Measurements from ENCODE around the gene RGS21.

RGS21 gene

DNA sequence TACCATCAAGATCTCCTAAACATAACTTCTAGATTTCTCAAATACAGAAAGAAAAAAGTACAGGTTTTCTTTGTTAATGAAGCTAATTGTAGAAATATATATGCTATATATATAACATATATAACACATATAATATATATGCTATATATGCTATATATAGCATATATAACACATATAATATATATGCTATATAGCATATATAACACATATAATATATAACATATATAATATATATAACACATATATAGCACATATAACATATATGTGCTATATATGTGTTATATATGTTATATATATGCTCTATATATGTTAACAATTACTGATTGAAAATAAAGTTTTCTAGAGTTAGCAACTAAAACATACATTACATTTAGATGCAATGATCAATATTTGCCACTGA is 34.8 kb downstream of the RGS21 start:
- no peak for DNase-seq (ENCODE audit: low spot score)
- H3K4me3 ChIP-seq = no peak overlapping the region
- H3K27ac ChIP-seq = no peak overlapping the region

GRCh38 chr1:192357924-192358323 is 41.1 kb downstream of the RGS21 start:
- TF ChIP-seq, protein P1, sequence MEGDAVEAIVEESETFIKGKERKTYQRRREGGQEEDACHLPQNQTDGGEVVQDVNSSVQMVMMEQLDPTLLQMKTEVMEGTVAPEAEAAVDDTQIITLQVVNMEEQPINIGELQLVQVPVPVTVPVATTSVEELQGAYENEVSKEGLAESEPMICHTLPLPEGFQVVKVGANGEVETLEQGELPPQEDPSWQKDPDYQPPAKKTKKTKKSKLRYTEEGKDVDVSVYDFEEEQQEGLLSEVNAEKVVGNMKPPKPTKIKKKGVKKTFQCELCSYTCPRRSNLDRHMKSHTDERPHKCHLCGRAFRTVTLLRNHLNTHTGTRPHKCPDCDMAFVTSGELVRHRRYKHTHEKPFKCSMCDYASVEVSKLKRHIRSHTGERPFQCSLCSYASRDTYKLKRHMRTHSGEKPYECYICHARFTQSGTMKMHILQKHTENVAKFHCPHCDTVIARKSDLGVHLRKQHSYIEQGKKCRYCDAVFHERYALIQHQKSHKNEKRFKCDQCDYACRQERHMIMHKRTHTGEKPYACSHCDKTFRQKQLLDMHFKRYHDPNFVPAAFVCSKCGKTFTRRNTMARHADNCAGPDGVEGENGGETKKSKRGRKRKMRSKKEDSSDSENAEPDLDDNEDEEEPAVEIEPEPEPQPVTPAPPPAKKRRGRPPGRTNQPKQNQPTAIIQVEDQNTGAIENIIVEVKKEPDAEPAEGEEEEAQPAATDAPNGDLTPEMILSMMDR (IDR thresholded peaks at IDR 0.05) = no peak

More for the DNA sequence above, 34.8 kb downstream of the RGS21 start:
- TF ChIP-seq, protein P1 (IDR thresholded peaks at IDR 0.05) = no peak

GRCh38 chr1:192358402-192358801 is 41.6 kb downstream of the RGS21 start:
- no peak overlapping the region for H3K27ac ChIP-seq
- H3K4me3 ChIP-seq = no peak overlapping the region
- no peak for DNase-seq (ENCODE audit: low spot score)
- TF ChIP-seq, protein P1 (IDR thresholded peaks at IDR 0.05) = no peak

More at GRCh38 chr1:192357924-192358323, 41.1 kb downstream of the RGS21 start:
- no peak for DNase-seq (ENCODE audit: low spot score)
- no peak overlapping the region for H3K27ac ChIP-seq
- no peak overlapping the region for H3K4me3 ChIP-seq

- TF ChIP-seq, protein P1 (IDR thresholded peaks at IDR 0.05) = no peak
- Histone ChIP-seq H3K27ac (no peak overlapping the region), H3K4me3 (no peak overlapping the region)
- no peak for DNase-seq (ENCODE audit: low spot score)
Measured at GRCh38 chr1:192358822-192359221, 42.0 kb downstream of the RGS21 start.

GRCh38 chr1:192363177-192363576 is 46.4 kb downstream of the RGS21 start:
- TF ChIP-seq, protein P1 (IDR thresholded peaks at IDR 0.05) = no peak
- Histone ChIP-seq H3K4me3 (no peak overlapping the region), H3K27ac (no peak overlapping the region)
- DNase-seq (ENCODE audit: low spot score) = no peak

- Histone ChIP-seq H3K4me3 (no peak overlapping the region), H3K27ac (no peak overlapping the region)
- no peak for DNase-seq (ENCODE audit: low spot score)
- TF ChIP-seq, protein P1 (IDR thresholded peaks at IDR 0.05) = no peak
Measured at GRCh38 chr1:192367436-192367835, 50.6 kb downstream of the RGS21 start.

- TF ChIP-seq, protein P1 (IDR thresholded peaks at IDR 0.05) = no peak
- Histone ChIP-seq H3K4me3 (no peak overlapping the region), H3K27ac (no peak overlapping the region)
- DNase-seq (ENCODE audit: low spot score) = no peak
Measured at GRCh38 chr1:192375306-192375705, 58.5 kb downstream of the RGS21 start.
